Right hindlimb (tissue), 1 donor: ENCODE measurements around the gene ILF3.

Experiments
- DNase-seq: peaks from one replicate; pipeline ENCODE4 v3.0.0-alpha.2; 2018

The ILF3 gene

DNA sequence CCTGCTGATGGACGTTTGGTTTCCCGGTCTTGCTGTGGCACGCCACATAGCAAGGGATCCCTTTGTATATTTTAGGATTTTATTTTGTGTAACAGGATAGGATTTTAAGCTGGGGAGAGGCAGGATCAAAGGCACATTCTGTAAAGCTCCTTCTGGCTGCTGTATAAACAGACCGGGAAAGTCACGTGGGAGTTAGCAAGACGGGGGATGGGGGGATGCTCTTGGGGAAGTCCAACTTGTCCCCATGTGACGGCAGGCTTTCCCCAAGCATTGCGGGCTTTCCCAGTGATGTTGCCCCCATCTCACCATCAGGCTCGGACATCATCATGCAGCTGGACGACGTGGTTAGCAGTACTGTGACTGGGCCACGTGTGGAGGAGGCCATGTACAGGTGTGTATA is 52.8 kb downstream of the ILF3 start:
- DNase-seq = no peak

DNA sequence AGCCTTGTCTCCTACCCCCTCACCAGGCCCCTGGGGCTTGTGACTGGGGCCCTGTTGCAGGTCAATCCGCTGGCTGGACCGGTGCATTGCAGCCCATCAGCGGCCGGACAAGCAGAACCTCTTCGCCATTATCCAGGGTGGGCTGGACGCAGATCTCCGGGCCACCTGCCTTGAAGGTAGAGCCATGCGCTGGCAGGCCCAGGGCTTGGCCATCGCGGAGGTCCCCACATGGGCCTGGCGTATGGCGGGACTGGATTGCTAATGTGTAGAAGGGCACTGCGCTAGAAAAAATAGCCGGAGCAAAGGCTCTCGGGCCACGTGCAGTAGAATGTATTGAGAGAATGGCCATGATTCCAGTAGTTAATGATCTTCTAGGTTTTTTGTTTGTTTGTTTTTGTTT is 53.3 kb downstream of the ILF3 start:
- no peak for DNase-seq

DNA sequence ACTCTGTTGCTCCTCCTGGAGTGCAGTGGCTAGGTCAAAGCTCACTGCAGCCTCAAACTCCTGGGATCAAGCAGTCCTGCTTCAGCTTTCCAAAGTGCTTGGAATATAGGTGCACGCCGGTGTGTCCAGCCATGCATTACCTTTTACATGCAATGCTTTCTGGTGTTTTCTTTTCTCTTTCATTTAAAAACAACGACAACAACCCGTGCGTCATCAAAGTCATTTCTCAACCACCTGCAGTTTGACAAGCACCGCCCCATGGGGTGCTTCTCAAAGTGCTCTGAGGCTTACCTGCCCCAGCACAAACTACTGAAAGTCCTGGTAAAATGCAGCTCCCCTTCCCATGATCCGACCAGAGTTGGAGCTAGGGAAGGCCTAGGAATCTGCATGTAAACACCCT is 54.1 kb downstream of the ILF3 start:
- DNase-seq = no peak

DNA sequence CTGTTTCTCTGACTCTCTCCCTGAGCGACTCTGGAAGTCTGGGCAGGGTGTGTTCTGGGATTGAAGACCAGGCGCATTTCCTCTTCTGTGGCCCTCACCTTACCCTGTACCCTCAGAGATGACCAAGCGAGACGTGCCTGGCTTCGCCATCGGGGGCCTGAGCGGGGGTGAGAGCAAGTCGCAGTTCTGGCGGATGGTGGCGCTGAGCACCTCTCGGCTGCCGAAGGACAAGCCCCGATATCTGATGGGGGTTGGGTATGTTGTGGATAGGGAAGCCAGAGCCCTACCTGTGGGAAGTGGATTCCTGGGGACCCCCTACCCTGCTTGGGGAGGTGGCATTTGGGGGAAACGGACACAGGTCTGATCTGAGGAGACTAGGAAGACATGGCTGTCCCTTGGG is 57.9 kb downstream of the ILF3 start:
- DNase-seq = no peak

DNA sequence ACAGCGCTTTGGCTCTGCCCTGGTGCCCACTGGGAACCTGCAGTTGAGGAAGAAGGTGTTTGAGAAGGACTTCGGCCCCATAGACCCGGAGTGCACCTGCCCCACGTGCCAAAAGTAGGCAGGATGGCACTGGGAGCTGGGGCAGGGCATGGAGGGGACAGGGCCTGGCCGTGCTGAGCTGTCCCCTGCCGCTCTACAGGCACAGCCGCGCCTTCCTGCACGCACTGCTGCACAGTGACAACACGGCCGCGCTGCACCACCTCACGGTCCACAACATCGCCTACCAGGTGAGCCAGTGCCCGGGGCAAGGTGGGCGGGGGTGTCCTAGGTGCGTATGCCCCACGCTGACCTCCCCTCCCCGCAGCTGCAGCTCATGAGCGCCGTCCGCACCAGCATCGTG is 58.6 kb downstream of the ILF3 start:
- no peak for DNase-seq

DNA sequence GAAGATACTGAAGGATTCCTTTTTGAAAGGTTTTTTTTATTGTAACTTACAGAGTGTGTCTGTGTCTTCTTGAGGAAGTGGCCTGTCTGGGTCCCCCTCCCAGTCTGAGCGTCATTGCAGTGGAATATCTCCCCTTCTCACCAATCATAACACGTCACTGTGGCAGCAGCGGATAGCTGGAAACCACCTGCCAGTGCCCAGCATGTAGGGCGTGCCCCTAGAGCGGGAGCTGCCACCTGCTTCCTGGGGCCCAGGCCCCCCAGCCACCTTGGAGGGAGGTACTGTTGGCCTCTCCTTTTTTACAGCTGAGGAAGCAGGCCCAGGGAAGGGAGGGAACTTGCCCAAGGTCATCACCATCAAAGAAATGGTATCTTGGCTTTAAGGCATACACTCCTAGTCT is 59.2 kb downstream of the ILF3 start:
- DNase-seq = no peak

DNA sequence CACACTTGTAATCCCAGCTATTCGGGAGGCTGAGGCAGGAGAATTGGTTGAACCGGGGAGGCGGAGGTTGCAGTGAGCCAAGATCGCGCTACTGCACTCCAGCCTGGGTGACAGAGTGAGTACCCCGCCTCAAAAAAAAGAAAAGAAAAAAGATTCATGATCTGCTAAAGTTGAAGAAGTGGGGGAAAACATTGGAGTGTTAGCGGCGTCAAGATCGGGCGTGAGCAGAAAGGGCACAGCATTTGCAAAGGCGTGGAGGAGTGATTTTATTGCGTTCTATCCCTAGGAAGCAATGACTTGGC is 62.9 kb downstream of the ILF3 start:
- DNase-seq = no peak

DNA sequence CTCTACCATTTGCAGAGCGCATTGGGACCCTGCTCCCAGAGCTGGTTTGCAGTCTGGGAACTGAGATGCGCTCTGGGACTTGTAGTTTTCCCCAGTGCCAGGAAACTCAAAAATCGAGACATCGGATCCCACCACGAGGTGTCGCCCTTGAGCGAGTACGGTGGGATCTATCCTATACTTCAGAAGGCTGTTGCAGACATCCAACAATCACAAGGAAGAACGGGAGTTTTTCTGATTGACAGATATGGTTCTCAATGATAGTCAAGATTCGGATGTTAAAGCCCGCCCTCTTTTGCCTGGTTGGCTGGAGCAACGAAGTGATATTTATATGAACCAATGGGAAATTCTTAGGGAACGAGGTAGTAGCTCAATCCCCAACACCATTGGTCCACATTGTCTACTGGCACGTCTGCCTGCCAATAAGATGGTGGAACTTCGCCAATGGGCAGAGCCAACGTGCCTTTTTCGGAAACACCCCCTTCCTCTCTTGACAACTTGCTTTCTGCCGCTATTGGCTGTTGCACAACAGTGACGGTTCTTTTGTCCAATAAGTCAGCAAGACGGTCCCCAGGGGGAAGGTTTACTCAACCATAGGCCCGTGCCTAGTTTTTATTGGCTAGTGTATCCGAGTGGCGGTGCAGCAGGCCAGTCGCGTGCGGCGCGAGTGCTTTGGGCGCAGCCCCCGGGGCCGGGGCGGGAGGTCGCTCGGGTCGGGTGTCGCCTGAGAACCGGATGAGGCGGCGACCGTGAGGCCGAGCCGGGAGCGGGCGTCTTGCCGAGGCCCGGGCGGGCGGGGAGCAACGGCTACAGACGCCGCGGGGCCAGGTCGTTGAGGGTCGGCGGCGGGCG is 63.4 kb downstream of the ILF3 start, which contains the start of gene DNM2:
Gene DNM2, plus strand, starts transcription at position 724 of the 849 bp plus-strand sequence. CDS start 164 bp downstream, outside the sequence.
- peak; percentile 100 for DNase-seq

DNA sequence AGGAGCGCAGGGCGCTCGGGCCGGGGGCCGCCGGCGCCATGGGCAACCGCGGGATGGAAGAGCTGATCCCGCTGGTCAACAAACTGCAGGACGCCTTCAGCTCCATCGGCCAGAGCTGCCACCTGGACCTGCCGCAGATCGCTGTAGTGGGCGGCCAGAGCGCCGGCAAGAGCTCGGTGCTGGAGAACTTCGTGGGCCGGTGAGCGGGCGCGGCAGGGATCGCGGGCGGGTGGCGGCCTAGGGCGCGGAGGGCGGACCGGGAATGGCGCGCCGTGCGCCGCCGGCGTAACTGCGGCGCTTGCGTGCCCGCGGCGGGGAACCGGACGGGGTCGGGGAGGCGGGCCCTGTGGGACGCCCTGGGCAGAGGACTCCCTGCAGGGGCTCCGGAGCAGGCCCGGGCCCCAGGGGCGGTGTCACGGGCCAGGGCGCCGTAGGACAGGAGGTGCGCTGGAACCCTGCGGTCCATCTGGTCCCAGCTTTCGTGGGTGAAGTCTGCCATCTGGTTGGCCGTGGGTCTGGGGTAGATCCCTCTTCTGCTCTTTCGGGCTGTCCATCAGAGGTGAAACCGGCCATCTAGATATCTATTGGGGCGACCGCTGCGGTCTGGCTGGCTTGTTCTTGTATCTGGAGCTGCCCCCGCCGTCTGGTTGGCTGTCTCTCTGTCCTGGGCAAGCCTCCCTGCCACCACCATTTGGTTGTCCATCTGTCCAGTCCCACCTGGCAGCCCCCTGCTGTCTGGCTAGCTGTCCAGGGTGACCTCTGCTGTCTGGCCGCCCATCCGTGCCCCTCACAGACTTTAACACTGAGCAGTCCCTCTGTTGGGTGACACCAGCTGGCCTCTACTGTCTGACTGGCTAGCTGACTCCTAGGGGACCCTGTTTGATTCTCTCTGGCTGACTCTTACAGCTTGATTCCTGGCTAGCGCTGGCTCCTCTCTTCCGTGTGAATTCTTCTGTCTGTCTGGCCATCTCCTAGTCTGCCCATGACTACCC is 64.4 kb downstream of the ILF3 start:
- DNase-seq = no peak

DNA sequence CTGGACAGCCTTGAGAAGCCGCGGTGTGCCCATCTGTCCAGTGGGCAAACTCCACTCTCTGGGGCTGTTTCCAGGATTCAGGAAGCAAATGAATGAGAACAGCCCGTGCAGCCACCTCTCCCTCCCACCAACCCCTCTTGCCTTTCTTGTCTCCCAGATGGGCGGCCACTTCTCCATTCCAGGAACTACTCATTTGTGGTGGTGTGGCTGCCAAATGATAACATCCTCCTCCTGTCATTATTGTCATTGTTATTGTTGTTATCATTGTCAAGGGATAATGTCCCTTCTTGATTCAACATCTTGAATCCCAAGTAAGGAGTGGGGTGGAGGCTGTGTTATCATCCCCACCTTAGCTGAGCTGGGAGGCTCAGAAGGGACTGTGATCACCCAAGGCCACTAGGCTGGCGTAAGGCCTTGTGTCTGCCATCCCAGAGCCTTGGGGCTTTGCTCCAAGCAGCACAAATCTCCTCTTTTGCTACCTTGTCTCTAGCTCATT is 65.4 kb downstream of the ILF3 start:
- no peak for DNase-seq

DNA sequence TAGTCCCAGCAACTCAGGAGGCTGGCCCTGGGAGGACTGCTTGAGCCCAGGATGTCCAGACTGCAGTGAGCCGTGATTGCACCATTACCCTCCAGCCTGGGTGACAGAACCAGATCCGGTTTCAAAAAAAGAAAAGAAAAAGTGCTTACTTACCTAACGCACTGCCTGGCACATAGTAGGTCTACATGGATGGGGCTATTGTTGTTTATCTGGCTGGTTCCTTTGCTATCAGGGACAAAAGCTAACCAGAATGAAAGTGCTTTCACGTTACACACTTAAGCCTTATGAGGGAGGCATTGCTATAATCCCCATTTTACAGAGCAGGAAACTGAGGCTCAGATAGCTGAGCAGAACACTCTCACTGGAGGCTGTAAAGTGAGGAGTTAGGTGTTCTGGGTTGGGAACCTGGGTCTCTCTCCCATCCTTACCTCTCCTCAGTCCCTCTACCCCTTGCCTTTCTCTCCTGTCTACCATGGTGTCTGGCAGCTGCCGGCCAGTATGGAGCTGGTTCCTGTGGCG is 66.5 kb downstream of the ILF3 start:
- DNase-seq = no peak

DNA sequence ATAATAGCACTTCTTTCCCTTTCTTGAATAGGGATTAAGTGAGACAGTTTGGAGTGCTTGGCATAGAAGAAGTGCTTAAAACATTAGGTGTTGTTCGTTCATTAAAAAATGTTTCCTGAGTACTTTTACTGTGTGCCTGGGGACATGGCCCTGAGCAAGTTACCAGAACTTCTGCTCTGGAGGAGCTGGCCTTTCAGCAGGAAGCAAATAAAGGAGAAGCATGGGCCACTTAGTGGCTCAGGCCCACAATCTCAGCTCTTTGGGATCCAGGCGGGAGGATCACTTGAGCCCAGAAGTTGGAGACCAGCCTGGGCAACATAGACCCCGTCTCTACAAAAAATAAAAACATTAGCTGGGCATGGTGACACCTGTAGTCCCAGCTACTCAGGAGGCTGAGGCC is 69.4 kb downstream of the ILF3 start:
- DNase-seq = no peak

DNA sequence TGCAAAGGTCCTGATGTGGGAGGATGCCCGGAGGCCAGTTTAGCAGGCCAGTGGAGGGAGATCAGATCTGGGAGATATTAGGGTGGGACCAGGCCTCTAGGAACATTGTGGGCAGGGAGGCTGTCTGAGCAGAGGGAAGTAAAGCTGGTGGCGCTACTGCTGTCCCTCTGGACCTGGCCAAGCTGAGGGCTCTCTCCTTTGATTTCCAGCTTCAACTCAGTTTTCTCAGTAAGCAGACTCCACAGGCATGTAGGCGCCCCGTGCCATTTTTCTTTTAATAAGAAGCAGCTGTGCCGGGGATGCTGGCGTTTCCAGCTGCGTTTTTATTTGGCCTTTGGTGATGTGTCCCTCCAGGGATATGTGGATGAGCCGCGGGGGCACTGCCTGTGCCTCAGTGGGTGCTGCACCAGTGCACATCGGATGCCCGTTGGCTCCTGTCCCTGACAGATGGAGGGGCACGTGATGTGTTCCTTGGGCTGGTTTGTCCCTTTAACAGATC is 70.5 kb downstream of the ILF3 start:
- DNase-seq = no peak

DNA sequence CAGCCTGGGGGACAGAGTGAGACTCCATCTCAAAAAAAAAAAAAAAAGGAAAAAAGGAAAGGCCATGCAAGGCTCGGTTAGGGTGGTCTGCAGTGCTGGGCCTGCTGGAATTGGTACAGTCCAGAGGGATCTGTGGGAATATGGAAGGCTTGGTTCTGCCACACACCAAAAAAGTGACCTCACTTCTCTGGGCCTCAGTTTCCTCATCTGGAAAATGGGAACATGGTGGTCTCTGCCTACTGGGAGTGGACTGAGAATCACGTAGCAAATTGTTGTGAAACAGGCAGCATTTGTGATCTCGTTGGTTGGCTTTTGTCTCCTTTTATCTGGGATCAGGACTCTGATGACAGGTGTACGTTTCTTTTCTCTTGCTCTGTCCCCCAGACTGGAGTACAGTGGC is 71.3 kb downstream of the ILF3 start:
- DNase-seq = no peak

DNA sequence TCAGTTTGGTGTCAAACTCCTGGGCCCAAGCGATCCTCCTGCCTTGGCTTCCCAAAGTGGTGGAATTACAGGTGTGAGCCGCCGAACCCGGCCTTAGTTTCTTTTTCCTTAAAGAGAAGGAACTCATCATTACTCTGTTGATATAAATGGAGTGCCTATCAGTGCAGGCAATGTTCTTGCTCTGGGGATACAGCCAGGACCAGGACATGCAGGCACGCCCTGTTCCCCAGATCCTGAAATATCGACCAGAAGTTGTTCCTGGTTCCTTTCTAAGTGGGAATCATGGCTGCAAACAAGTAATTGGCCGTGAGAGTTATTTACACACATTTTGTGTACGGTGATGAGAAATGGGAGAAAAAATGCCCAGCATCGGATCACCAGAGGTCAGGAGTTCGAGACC is 72.1 kb downstream of the ILF3 start:
- no peak for DNase-seq

DNA sequence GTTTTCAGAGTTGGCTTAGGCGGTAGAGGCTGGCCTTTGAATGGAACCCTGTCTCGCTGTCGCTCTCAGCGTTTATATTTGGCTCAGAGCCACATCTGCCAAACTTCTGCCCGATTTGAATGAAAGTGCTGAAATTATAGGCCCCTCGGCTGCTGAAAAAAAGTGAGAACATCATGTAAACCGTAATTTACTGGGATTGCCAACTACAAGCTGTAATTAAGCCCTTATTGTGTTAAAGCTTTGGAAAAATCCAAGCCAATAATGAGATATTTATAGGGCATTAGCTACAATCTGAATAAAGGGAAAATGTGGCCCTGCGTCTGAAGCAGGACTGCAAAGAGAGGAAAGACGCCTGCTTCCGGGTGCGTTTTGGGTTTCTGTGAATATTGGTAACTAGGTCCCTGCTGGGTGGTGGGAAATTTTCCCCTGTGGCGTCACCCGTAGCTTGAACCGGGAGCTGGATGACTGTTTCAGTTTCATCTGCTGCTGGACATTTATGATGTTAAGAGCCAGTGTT is 73.6 kb downstream of the ILF3 start:
- no peak for DNase-seq

DNA sequence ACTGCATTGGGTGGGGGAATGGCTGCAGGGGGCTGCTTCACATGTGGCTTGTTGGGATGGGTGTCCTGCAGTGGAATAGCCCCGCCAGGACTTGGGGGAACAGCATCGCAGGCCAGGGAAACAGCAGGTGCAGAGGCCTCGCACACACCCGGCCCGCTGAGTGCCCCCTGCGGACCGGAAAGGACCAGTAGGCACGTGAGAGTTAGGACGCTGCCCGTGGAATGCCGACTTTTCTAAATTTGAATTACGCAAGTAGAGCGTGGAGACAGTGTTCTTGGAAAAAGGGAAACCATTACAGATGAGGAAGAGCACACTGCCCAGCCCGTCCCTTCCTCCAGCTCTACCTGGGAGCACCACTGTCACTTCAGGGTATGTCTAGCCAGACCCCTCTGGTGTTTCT is 75.3 kb downstream of the ILF3 start:
- no peak for DNase-seq

DNA sequence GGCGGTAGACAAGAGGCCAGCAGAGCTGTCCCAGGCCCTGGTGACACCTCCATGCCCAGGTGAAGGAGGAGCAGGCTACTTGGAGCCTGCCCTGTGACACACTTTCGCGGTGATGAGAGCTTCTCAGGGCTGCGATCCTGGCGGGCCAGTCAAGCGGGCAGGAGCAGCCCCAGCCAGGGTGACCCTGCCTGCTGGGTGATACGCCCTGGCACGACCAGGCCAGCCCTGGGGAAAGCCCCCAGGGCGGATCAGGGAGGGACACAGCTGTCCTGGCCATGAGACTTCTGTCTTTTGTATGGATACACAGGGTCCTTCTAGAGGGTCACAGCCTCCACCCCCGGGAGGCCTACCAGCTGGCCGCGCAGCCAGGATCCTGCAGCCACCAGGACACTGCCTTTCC is 76.8 kb downstream of the ILF3 start:
- DNase-seq = no peak

DNA sequence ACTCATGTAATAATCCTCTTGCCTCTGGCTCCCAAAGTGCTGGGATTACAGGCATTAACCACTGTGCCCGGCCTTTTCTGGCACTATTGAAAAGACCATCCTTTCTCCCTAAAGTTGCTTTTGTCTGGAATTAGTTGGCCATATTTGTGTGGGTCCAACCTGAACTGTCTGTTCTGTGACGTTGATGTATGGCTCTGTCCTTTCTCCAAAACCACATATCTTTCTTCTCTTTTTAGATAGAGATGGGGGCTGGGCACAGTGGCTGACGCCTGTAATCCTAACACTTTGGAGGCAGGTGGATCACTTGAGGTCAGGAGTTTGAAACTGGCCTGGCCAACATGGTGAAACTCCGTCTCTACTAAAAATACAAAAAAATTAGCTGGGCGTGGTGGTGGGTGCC is 81.6 kb downstream of the ILF3 start:
- DNase-seq = no peak

DNA sequence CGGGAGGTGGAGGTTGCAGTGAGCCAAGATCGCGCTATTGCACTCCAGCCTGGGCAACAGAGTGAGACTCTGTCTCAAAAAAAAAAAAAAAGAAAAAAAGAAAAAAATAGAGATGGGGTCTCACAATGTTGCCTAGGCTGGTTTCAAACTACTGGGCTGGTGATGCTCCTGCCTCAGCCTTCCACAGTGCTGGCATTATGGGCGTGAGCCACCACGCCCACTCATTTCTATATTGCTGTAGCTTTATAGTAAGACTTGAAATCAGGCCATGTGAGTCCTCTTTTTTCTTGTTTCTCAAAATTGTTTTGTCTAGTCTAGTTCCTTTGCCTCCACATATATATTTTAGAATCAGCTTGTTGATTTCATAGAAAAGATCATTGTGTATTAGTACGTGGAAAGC is 82.0 kb downstream of the ILF3 start:
- no peak for DNase-seq

DNA sequence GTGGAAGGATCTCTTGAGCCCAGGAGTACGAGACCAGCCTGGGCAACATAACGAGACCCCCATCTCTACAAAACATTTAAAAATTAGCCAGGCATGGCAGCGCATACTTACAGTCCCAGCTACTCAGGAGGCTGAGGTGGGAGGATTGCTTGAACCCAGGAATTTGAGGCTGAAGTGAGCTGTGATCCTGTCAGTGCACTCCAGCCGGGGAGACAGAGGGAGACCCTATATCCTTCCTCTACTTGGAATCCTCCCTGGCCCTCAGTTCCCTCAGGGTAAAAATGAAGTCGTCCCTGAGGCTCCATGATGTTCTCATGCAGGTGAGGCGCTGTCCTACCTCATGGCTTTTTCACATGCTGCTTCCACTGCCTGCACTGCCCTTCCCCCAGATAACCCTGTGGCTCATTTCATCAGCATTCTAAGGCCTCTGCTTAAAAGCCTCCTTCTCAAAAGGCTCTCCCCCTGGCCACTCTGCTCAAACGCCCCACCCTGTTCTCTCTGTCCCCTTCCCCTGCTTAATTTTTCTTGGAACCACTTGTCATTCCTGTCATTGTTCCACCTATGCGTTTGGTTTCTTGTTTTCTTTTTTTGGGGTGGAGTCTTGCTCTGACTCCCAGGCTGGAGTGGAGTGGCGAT is 82.9 kb downstream of the ILF3 start:
- DNase-seq = no peak

DNA sequence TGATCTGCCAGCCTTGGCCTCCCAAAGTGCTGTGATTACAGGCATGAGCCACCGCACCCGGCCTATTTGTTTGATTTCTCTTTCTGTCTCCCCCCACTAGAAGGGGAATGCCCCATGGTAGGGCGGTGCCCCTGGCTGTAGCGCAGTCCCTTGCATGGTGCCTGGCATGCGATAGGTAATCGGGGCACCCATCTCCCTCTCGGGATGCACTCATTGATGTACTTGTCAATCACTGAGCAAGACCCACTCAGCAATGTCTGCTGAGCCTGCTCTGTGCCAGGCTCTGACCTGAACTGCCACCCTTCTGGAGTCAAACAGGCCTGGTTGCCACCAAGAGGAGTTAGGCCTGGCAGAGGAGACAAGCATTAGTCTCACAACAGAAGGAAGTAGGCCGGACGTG is 83.6 kb downstream of the ILF3 start:
- DNase-seq = no peak

DNA sequence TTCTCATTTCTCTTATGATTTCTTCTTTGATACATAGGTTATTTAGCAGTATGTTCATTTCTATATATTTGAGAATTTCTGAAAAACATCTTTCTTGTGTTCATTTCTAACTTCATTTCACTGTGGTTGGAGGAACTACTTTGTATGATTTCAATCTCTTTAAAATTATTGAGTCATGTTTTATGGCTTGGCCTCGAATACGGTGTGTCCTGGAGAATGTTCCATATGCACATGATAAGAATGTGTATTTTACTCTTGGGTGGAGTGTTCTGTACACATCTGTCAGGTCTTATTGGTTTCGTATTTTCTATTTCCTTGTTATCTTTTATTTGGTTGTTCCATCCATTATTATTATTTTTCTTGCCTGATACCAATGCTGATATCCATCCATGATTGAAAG is 86.7 kb downstream of the ILF3 start:
- DNase-seq = no peak
